WTC11 (cell line): ENCODE data around the gene FASN.

ENCODE experiments used
- FOXP1 ChIP-seq: sonication (generic); formaldehyde crosslinking; IDR thresholded peaks from 2 replicates; pipeline ENCODE4 v1.8.0; 2022; ENCODE audit warnings: missing genetic modification reagents, mild to moderate bottlenecking, moderate library complexity, borderline replicate concordance
- NFYB ChIP-seq: sonication (generic); formaldehyde crosslinking; conservative IDR thresholded peaks from 2 replicates; pipeline ENCODE4 v1.8.0; 2022; ENCODE audit warnings: low read depth, missing genetic modification reagents
- SP1 ChIP-seq: sonication (generic); formaldehyde crosslinking; conservative IDR thresholded peaks from 2 replicates; pipeline ENCODE4 v1.8.1; 2022; ENCODE audit warnings: missing genetic modification reagents
- TCF7 ChIP-seq: sonication (generic); formaldehyde crosslinking; IDR thresholded peaks from 2 replicates; pipeline ENCODE4 v1.8.0; 2022; ENCODE audit warnings: mild to moderate bottlenecking, low read depth, missing genetic modification reagents, moderate library complexity
- ZBTB21 ChIP-seq: sonication (generic); formaldehyde crosslinking; IDR thresholded peaks from 2 replicates; pipeline ENCODE4 v1.8.1; 2023; ENCODE audit warnings: mild to moderate bottlenecking, missing genetic modification reagents, borderline replicate concordance
- TF ChIP-seq, protein P1 (sequence below): fragments of 200-600 bp; IDR thresholded peaks from 2 replicates; pipeline ENCODE4 v1.8.0; 2022; ENCODE audit warnings: antibody characterized with exemption
- TF ChIP-seq, protein P2 (sequence below): sonication (generic); formaldehyde crosslinking; IDR thresholded peaks from 2 replicates; pipeline ENCODE4 v1.8.0; 2022; ENCODE audit warnings: mild to moderate bottlenecking, missing genetic modification reagents
- TF ChIP-seq, protein P3 (sequence below): sonication (generic); formaldehyde crosslinking; IDR thresholded peaks from 2 replicates; pipeline ENCODE4 v1.8.1; 2023; ENCODE audit warnings: mild to moderate bottlenecking, missing genetic modification reagents, moderate library complexity
- TF ChIP-seq, protein P4 (sequence below): sonication (generic); formaldehyde crosslinking; IDR thresholded peaks from 2 replicates; pipeline ENCODE4 v1.8.1; 2022; ENCODE audit warnings: low read depth, missing genetic modification reagents, borderline replicate concordance

DNA sequence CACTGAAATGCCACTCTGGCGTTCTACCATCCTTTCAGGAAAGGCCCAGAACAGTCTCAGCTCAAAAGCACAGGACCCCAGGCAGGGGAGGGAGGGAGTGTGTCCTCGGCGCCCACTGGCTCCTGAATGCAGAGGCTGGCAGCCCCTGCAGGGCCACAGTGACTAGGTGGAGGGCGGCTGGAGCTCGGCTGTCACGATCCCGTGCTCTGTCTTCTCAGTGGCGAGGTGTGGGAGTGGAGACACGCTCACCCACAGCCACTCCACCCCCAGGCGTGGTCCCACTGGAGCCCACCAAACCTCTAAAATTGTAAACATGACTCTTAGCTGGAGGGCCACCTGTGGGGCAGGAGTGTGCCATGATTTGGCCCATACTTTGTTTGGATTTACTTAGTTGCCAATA lies 16.4 kb upstream of the FASN start:
- no peak for TF ChIP-seq ZBTB21 (CRISPR knock-in tag)
- TF ChIP-seq, protein P1, sequence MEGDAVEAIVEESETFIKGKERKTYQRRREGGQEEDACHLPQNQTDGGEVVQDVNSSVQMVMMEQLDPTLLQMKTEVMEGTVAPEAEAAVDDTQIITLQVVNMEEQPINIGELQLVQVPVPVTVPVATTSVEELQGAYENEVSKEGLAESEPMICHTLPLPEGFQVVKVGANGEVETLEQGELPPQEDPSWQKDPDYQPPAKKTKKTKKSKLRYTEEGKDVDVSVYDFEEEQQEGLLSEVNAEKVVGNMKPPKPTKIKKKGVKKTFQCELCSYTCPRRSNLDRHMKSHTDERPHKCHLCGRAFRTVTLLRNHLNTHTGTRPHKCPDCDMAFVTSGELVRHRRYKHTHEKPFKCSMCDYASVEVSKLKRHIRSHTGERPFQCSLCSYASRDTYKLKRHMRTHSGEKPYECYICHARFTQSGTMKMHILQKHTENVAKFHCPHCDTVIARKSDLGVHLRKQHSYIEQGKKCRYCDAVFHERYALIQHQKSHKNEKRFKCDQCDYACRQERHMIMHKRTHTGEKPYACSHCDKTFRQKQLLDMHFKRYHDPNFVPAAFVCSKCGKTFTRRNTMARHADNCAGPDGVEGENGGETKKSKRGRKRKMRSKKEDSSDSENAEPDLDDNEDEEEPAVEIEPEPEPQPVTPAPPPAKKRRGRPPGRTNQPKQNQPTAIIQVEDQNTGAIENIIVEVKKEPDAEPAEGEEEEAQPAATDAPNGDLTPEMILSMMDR, result no peak
- no peak for TF ChIP-seq TCF7 (CRISPR knock-in tag)
- no peak for TF ChIP-seq NFYB (CRISPR knock-in tag)
- TF ChIP-seq, protein P2, sequence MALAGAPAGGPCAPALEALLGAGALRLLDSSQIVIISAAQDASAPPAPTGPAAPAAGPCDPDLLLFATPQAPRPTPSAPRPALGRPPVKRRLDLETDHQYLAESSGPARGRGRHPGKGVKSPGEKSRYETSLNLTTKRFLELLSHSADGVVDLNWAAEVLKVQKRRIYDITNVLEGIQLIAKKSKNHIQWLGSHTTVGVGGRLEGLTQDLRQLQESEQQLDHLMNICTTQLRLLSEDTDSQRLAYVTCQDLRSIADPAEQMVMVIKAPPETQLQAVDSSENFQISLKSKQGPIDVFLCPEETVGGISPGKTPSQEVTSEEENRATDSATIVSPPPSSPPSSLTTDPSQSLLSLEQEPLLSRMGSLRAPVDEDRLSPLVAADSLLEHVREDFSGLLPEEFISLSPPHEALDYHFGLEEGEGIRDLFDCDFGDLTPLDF (CRISPR knock-in tag), result no peak
- TF ChIP-seq, protein P3, sequence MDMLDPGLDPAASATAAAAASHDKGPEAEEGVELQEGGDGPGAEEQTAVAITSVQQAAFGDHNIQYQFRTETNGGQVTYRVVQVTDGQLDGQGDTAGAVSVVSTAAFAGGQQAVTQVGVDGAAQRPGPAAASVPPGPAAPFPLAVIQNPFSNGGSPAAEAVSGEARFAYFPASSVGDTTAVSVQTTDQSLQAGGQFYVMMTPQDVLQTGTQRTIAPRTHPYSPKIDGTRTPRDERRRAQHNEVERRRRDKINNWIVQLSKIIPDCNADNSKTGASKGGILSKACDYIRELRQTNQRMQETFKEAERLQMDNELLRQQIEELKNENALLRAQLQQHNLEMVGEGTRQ, result no peak
- TF ChIP-seq SP1 (CRISPR knock-in tag), result no peak
- TF ChIP-seq, protein P4, sequence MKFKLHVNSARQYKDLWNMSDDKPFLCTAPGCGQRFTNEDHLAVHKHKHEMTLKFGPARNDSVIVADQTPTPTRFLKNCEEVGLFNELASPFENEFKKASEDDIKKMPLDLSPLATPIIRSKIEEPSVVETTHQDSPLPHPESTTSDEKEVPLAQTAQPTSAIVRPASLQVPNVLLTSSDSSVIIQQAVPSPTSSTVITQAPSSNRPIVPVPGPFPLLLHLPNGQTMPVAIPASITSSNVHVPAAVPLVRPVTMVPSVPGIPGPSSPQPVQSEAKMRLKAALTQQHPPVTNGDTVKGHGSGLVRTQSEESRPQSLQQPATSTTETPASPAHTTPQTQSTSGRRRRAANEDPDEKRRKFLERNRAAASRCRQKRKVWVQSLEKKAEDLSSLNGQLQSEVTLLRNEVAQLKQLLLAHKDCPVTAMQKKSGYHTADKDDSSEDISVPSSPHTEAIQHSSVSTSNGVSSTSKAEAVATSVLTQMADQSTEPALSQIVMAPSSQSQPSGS (CRISPR knock-in tag), result no peak
- no peak for TF ChIP-seq FOXP1 (CRISPR knock-in tag)
